ENCODE results near the gene RNF141. TPM values are rescaled to one million over a fixed set of nuclear protein-coding genes. Genes with fewer than 3 reads are reported as not detected.

Gene RNF141
- total and polyA plus RNA-seq, 2 of the 13 experiments (the other 11 are each of a cell fraction or from before 2014, with no cell fraction given), result 9.3 to 22.4 TPM

DNA sequence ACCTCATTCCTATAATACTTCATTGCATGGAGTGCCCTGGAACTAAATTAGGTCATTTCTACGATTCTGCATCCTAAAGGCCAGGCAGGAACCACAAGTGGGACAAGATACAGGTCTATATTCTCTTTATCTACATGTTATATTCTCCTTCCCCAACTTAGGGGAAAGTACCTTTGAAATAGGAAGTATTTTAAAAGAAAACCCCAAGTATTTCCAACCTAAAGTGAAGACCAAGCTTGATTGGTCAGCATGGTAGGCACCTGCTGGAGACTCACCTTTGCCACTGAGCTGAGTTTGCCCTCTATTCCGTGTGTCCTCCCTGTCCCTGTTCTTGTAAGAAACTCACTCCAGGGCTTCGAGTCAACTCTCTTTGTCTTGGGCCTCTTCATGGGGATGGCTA is 38.7 kb upstream of the RNF141 start:
- Histone ChIP-seq H3K27me3 (ENCODE audit: control insufficient read depth in 1 of 2, insufficient read depth in 2 of 2, low read length in 2 of 2) (peaks cover 0 to 7% of the 10 kb centered on the region in 2 experiments; a peak in 1 of 5 replicates), H3K36me3 (replicated peaks in 1 of 2; ENCODE audit: control insufficient read depth in 1 of 2, insufficient read depth in 2 of 2, low read length in 2 of 2) (no peaks in the 10 kb centered on the region), H2AFZ (ENCODE audit: low read length) (no peak overlapping the region), H3K79me2 (ENCODE audit: insufficient read depth, low read length) (no peaks in the 10 kb centered on the region), H3K9me3 (ENCODE audit: low read length) (no peaks in the 10 kb centered on the region), H3K4me1 (ENCODE audit: insufficient read depth, low read length) (no peaks in the 10 kb centered on the region), H3K4me2 (ENCODE audit: low read depth, low read length) (no peak overlapping the region), H3K9ac (ENCODE audit: insufficient read depth, low read depth, low read length) (no peak overlapping the region), H3K4me3 (replicated peaks in 1 of 3; ENCODE audit: insufficient read depth in 1 of 3, low read depth in 2 of 3, low read length in 3 of 3) (no peak overlapping the region), H4K20me1 (ENCODE audit: insufficient read depth, low read length) (0 out of 2 replicates have a peak, but pooled peaks cover 3% of the 10 kb centered on the region), H3K27ac (ENCODE audit: extremely low read length, insufficient read depth, low read length) (no peak overlapping the region)
- ChIA-PET POLR2A (no interaction called here), CTCF (ENCODE audit: low intra/inter-chr PET ratio, low total read pairs) (no interaction called here)
- no TSS peak for BruUV-seq (replicated peaks)
- intact Hi-C loops (cut with micrococcal nuclease; ENCODE audit: unreplicated experiment), result no loop called here
- no peak for FAIRE-seq
- no peak for ATAC-seq
- no peak for TF ChIP-seq KDM1A (CRISPR knock-in tag; IDR thresholded peaks at IDR 0.05)
- no peak for TF ChIP-seq NFYC (CRISPR knock-in tag; IDR thresholded peaks at IDR 0.05)
- TF ChIP-seq, protein P1, sequence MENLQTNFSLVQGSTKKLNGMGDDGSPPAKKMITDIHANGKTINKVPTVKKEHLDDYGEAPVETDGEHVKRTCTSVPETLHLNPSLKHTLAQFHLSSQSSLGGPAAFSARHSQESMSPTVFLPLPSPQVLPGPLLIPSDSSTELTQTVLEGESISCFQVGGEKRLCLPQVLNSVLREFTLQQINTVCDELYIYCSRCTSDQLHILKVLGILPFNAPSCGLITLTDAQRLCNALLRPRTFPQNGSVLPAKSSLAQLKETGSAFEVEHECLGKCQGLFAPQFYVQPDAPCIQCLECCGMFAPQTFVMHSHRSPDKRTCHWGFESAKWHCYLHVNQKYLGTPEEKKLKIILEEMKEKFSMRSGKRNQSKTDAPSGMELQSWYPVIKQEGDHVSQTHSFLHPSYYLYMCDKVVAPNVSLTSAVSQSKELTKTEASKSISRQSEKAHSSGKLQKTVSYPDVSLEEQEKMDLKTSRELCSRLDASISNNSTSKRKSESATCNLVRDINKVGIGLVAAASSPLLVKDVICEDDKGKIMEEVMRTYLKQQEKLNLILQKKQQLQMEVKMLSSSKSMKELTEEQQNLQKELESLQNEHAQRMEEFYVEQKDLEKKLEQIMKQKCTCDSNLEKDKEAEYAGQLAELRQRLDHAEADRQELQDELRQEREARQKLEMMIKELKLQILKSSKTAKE (CRISPR knock-in tag; IDR thresholded peaks at IDR 0.05; ENCODE audit: borderline replicate concordance), result no peak
- TF ChIP-seq, protein P2, sequence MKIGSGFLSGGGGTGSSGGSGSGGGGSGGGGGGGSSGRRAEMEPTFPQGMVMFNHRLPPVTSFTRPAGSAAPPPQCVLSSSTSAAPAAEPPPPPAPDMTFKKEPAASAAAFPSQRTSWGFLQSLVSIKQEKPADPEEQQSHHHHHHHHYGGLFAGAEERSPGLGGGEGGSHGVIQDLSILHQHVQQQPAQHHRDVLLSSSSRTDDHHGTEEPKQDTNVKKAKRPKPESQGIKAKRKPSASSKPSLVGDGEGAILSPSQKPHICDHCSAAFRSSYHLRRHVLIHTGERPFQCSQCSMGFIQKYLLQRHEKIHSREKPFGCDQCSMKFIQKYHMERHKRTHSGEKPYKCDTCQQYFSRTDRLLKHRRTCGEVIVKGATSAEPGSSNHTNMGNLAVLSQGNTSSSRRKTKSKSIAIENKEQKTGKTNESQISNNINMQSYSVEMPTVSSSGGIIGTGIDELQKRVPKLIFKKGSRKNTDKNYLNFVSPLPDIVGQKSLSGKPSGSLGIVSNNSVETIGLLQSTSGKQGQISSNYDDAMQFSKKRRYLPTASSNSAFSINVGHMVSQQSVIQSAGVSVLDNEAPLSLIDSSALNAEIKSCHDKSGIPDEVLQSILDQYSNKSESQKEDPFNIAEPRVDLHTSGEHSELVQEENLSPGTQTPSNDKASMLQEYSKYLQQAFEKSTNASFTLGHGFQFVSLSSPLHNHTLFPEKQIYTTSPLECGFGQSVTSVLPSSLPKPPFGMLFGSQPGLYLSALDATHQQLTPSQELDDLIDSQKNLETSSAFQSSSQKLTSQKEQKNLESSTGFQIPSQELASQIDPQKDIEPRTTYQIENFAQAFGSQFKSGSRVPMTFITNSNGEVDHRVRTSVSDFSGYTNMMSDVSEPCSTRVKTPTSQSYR (CRISPR knock-in tag; IDR thresholded peaks at IDR 0.05; ENCODE audit: borderline replicate concordance), result no peak
- TF ChIP-seq SAP130 (CRISPR knock-in tag; IDR thresholded peaks at IDR 0.05; ENCODE audit: low read depth), result no peak
- TF ChIP-seq, protein P3, sequence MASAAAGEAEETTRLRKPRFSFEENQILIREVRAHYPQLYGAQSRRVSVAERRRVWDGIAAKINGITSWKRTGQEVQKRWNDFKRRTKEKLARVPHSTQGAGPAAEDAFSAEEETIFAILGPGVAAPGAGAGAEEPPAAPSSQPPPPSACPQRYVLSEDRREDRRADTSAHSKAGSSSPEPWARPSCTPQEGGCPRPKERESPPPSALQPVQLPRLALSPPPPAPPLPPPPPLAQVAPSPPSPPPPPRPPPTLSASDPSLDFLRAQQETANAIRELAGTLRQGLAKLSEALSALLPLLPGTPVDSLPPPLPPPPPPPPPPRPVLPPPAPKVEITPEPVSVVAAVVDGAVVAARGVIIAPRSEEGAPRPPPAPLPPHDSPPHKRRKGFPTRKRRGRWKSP (CRISPR knock-in tag; IDR thresholded peaks at IDR 0.05), result no peak
- TF ChIP-seq, protein P4, sequence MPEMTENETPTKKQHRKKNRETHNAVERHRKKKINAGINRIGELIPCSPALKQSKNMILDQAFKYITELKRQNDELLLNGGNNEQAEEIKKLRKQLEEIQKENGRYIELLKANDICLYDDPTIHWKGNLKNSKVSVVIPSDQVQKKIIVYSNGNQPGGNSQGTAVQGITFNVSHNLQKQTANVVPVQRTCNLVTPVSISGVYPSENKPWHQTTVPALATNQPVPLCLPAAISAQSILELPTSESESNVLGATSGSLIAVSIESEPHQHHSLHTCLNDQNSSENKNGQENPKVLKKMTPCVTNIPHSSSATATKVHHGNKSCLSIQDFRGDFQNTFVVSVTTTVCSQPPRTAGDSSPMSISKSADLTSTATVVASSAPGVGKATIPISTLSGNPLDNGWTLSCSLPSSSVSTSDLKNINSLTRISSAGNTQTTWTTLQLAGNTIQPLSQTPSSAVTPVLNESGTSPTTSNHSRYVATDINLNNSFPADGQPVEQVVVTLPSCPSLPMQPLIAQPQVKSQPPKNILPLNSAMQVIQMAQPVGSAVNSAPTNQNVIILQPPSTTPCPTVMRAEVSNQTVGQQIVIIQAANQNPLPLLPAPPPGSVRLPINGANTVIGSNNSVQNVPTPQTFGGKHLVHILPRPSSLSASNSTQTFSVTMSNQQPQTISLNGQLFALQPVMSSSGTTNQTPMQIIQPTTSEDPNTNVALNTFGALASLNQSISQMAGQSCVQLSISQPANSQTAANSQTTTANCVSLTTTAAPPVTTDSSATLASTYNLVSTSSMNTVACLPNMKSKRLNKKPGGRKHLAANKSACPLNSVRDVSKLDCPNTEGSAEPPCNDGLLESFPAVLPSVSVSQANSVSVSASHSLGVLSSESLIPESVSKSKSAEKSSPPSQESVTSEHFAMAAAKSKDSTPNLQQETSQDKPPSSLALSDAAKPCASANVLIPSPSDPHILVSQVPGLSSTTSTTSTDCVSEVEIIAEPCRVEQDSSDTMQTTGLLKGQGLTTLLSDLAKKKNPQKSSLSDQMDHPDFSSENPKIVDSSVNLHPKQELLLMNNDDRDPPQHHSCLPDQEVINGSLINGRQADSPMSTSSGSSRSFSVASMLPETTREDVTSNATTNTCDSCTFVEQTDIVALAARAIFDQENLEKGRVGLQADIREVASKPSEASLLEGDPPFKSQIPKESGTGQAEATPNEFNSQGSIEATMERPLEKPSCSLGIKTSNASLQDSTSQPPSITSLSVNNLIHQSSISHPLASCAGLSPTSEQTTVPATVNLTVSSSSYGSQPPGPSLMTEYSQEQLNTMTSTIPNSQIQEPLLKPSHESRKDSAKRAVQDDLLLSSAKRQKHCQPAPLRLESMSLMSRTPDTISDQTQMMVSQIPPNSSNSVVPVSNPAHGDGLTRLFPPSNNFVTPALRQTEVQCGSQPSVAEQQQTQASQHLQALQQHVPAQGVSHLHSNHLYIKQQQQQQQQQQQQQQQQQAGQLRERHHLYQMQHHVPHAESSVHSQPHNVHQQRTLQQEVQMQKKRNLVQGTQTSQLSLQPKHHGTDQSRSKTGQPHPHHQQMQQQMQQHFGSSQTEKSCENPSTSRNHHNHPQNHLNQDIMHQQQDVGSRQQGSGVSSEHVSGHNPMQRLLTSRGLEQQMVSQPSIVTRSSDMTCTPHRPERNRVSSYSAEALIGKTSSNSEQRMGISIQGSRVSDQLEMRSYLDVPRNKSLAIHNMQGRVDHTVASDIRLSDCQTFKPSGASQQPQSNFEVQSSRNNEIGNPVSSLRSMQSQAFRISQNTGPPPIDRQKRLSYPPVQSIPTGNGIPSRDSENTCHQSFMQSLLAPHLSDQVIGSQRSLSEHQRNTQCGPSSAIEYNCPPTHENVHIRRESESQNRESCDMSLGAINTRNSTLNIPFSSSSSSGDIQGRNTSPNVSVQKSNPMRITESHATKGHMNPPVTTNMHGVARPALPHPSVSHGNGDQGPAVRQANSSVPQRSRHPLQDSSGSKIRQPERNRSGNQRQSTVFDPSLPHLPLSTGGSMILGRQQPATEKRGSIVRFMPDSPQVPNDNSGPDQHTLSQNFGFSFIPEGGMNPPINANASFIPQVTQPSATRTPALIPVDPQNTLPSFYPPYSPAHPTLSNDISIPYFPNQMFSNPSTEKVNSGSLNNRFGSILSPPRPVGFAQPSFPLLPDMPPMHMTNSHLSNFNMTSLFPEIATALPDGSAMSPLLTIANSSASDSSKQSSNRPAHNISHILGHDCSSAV (CRISPR knock-in tag; IDR thresholded peaks at IDR 0.05; ENCODE audit: borderline replicate concordance), result no peak
- TF ChIP-seq SALL2 (CRISPR knock-in tag; IDR thresholded peaks at IDR 0.05), result no peak
- TF ChIP-seq CAMTA2 (CRISPR knock-in tag; IDR thresholded peaks at IDR 0.05; ENCODE audit: borderline replicate concordance), result no peak
- TF ChIP-seq, protein P5, sequence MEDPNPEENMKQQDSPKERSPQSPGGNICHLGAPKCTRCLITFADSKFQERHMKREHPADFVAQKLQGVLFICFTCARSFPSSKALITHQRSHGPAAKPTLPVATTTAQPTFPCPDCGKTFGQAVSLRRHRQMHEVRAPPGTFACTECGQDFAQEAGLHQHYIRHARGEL (CRISPR knock-in tag; IDR thresholded peaks at IDR 0.05), result no peak
- 4% methylated on average over 3 of the region's 3 CpGs for WGBS (ENCODE audit: low lambda C conversion rate)
- no peak for DNase-seq (ENCODE audit: low spot score)
- in situ Hi-C loops (cut with HindIII; ENCODE audit: extremely low pct_ligation_motif_present, low pct_unique_long_range_greater_than_20kb), result no loop called here
